Kidney glomerular epithelial cell (primary cell): ENCODE measurements around the gene HIVEP3.

Experiments used
- DNase-seq: peaks from one replicate; lab custom pipeline; 2025; lab: John Stamatoyannopoulos, UW

HIVEP3 gene

DNA sequence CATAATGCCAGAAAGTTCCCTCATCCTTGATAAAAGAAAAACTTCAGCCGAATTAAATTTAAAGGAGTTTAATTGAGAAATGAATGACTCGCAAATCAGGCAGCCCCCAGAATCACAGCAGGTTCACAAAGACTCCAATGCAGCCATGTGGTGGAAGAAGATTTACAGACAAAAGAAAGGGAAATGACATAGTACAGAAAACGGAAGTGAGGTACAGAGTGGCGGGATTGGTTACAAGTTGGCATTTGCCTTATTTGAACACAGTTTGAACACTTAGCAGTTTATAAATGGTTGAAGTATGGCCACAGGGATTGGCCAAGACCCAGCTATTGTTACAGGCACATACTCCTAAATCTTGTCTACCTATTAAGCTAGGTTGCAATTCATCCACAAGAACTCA lies 46.6 kb downstream of the HIVEP3 start:
- DNase-seq: no peak

DNA sequence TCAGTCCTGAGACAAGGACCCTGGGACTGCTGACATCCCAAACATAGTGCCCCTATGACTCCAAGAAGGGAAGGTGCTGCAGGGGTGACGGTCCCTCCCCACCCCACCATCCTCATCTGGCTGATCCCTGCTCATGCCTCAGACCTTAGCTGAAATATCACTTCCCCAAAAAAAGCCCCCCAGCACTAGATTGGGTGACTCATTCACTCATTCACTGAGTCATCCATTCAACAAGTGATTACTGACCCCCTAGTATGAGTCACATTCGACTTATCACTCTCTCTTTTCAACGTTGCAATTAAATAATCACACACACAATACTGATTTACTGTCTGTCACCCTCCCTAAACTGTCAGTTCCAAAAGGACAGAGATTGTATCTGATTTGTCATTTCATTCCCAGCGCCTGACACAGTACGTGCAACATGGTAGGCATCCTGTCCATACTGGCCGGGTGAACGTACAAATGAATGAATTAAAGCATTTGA lies 48.6 kb downstream of the HIVEP3 start:
- peak; percentile 43 for DNase-seq

DNA sequence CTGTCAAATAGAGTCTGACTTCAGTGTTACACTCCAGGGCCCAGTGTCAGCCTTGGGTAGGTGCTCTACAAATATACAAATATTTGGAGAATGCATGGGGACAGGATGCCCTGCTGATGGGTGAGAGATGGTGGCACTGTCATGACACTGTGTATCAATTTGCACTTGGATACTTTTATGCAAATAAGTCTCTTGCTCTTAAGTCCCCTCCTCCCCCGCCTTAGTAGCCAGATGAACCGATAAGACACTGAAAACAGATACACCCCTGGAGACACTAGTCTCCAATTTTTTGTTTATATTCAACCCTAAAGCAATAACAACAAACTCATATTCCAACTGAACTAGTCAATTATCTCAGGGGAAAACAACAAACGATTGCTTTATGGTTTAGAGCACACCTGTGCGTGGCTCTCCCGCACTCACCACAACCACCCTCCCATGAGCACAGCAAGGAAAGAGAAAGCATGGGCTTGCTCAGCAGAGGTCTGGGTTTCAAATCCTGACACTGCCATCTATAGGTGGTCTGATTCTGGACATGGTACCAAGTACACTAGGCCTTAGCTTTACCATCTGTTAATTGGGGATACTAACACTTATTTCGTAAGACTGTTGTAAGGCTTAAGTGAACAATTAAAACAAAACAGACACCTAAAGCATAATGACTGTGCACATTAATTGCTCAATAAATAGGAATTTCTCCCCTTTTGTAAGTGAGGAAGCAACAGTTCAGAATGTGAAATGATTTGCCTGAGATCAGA lies 50.3 kb downstream of the HIVEP3 start:
- no peak for DNase-seq

DNA sequence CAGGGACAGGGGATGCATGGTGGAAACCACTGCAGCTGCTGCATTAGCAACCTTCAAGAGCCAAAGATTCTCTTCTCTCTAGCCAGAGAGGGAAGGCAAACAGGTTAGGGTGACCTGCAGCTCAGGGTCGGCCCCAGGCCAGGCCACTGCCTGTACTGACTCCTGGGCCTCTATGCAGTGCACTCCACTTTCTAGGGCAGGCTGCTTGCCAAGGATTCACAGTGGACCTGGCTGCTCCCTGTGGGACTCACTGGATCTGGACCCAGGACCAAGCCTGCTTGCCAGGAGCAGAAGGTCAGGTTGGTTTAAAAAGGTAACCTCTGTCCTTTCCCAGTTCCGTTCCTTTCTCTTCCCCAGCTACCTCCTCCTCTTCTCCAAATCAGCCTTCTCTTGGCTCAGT lies 52.4 kb downstream of the HIVEP3 start:
- DNase-seq: no peak

DNA sequence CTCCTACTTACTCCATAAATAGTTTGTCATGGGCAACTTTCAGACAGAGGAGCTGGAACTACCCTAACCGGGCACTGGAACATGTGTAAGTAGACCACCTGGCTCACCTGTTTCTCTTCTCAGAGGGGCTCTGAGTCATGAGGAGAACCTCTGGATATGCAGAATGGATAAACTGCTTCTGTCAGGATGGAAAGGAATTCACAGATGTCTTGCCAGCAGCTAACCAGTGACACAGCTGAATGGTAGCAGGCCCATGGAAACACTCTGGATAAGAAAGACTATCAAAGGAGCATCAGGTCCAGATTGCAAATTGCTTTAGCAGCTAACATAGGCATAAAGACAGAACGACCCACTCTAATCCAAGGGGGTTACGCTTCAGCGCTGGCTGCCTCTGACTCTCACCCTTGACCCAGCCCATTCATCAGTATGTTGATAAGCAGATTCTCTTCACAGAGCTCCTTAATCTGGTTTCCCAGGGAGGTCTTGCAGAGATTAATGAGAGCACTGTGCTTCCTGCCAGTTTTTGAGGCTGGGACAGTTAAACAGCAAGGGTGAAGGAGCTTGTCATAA lies 54.2 kb downstream of the HIVEP3 start:
- DNase-seq: peak; percentile 4

DNA sequence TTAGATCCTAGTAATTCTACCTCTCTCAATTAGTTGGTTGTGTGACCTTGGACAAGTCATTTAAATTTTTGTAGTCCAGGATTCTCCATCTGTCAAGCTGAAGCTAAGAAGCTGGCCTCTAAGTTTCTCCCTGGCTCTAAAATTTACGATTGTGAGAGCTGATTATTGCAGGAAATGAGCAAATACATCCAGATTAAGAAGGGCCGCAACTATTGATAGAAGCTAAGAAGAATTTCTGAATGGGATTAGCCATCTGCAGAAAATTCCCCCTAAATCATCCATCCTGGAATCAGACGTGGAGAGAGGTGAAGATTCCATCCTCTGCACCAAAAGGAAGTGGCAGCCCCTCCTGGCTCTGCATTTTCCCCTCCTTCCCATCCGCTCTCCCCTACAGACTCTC lies 55.0 kb downstream of the HIVEP3 start:
- DNase-seq: no peak

DNA sequence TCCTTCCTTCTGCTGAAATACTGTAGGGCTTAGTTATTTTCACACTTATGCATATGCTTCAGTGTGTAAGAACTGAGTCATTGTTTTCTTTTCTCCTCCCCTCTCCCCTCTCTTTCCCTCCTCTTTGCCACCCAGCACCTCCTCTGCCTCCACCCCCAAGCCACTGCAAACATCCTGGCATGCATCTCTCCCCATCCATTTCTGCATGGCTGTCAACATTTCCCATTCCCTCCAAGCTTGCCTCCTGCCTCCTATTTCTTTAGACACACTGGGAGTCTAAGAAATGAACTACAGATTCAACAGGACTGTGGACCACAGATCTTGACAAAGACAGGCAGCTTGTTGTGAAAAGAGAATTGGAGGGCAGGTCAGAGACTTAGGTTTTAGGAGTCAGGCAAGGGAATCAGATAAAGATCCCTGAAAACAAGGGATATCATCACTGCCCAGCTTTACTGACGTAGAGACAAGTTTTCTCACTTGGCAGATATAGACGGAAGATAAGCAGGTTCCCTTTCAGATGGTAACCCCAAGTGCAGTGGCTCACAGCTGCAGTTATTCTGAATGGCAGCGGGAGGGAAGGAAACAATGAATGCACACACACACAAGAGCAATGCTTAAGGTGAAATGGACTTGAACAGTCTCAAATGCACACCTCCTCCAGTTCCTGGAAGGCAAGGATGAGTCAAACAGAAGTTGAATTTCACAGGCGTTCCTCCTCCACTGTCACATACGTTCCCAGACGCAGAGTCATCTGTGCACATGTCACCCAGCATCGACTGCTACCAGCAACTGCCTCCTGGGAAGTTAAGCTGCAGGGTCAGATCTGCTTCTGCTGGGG lies 56.1 kb downstream of the HIVEP3 start:
- peak; percentile 92 for DNase-seq

DNA sequence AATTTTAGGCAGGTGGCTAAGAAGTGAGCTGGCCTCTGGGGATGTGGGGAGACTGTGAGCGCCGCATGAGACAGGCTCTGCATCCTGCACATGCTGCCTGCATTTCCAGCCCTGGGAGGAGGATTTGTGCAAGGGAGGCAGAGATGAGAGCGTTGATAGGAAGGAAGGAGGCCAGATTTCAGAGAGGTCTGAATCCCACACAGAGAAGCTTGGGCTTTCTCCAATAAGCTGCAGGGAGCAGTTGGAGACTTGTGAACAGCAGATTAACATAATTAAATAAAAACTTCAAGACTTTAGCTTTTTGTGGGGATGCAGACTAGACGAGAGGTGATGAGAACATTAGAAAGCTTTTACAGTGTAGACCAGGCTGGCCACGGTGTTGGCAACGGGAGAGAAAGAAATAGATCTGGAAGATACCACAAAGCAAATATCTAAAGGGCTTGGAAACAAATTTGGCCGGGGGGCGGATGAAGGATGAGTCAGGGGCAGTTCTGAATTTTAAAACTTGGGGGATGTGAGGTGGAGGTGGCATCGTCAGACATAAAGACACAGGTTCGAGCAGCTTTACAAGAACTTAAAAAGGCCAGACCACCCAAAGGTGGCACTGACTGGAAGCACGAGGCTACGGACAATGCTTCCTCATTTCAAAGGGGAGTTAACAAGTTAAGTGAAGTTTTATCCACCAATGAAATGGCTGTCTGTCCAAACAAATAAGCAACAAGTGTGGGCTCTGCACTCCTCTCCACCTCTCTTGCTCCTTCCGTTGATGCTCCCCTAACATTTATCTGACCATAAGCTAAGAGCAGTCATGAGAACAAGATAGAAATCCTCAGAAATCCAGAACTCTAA lies 57.0 kb downstream of the HIVEP3 start:
- no peak for DNase-seq

DNA sequence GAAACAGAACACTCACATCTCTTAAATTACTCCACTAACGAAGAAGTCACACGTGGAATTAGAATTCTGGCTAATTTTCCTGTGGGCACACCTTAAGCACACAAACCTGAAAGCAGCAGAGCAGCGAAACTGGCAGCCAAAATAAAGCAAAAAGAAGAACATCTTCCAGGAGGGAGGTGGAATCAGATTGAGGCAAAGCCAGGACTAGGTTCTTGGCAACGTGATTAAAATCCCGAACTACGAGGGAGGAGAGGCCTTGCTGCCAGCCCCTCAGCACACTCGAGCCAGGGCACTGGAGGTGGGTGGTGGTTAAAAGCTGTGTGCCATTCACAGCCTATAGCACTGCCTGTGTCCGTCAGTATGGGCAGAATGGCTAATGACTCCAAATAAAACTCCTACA lies 58.0 kb downstream of the HIVEP3 start:
- DNase-seq: no peak

DNA sequence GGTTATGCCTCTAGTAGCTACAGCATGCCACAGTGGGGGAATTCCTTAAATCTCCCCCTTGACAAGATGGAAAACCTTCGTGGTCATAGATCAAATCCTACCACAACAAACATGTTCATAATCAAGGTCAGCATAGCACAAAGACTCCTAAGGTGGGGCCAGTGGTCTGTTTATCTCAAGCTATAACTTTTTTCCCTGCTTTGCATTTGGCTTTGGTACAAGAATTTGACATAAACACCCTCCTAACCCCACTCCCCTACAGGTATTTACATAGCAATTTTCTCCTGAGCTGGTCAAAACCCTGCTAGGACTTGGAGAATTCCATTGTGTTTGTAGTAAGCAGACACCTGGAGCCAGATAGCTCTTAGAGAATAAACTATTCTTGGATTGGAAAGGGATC lies 58.5 kb downstream of the HIVEP3 start:
- DNase-seq: no peak

DNA sequence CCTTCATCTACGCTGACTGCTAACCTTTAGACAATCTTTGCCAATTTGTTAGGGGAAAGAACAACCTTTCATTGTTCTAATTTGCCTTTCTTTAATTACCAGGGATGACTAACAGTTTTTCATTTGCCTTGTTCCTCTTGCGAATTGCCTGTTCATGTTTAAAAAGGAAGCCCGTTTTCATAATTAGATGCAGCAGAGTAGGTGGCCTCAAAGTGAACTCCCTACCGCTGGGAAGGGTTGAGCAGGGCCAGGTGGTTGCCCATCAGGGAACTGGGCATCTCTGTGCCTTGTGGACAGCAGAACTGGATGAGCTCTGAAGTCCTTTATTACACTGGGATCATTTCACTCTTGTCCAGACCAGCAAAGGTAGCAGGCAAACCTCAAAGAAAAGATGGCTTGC lies 59.0 kb downstream of the HIVEP3 start:
- DNase-seq: no peak

DNA sequence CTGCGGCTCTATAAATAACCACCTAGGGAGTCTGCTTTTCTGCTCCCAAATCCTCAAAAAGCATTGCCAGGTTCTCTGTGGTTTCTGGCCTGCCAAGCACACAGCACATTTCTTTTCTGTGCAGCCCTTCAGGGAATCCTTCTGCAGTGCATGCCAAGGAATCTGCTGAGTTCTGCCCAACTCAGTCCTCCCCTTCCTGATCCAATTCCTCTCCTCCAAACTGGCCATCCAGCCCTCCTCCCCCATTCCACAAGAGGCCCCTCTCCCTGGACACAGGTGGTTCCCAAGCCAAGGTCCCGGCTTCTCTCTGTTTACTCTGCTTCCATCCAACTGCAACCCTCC lies 61.8 kb downstream of the HIVEP3 start:
- no peak for DNase-seq

DNA sequence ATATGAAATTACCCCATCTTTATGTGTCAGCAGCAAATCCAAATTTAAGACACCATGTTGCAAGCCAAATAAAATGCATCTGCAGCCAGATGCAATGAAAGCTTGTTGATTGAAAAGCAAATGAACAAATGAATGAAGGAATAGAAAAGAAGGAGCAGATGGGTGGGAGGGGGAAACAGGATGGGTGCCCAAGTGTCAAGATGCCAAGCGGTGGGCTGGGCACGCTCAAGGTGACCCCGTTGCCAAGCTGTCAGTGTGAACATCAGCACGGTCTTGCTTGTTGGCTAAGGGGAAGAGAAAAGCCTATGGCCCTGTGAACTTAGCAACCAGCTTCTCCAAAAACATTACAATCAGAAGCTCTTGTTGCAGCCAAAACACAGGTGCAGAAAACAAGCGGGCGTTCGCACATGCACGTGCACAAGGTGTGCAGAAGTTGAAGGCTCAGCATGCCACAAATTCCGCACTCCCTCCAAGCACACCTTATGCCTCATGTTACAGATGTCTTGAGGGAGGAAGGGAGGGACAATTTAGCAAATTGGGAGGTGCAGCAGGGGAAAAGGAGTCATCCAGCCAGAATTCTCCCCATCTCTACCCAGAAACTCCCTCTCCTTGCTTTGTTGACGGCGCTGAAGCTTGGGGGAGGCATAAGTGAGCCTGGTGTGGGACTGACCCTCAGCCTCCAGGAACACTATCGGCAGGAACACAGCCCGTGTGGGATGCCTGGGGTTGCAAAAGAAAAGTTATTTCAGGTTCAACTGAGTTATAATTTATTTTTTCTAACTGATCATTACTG lies 62.4 kb downstream of the HIVEP3 start:
- no peak for DNase-seq

DNA sequence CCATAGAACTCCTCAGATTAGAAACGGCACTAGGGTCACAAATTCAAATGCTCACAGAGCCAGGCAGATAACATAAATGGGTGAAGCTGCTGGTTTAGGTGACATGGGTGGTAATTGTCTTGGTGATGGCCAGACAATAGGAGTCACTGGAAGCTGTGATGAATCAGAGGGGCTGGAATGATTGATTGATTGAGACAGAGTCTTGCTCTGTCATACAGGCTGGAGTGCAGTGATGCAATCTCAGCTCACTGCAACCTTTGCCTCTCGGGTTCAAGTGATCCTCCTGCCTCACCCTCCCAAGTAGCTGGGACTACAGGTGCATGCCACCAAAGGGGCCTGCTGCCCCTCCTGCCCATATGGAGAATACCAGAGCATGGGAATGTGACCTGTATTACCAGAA lies 63.0 kb downstream of the HIVEP3 start:
- peak; percentile 11 for DNase-seq

DNA sequence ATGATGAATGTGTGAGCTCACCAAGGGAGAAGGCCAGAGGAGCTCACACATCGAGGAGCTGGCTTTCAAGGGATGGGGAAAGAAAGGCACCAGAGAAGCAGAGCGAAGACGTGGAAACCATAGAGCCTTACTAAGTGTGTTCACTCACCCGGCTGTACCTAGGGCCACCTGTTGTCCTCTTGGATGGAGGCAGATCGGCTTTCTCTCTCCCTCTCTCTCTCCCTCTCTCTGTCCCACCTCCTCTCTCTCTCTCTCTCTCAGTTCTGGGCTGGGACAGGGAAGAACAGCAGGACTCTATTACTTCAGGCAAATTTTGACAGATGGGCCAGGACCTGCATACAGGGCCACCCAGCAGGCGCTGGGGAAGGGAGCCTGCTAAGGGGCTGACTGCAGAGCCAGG lies 64.8 kb downstream of the HIVEP3 start:
- DNase-seq: no peak

DNA sequence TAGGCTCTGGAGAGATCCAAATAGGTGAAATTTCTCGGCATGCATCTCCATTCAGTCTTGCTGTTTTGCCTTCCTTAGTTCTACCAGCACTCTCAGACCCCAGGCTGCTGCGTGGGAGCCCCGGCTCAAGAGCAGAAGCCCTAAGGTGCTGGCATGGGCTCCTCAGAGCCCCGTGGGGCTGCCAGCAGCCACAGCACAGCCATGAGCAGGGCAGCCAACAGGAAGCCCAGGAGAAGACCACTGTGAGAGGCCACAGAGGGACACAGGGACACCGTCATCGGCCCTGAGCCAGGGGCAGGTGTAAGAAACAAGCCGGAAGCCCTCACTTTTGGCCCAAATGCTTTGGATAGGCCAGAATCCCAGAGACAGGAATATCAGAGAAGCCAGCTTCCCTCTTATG lies 66.6 kb downstream of the HIVEP3 start:
- no peak for DNase-seq

DNA sequence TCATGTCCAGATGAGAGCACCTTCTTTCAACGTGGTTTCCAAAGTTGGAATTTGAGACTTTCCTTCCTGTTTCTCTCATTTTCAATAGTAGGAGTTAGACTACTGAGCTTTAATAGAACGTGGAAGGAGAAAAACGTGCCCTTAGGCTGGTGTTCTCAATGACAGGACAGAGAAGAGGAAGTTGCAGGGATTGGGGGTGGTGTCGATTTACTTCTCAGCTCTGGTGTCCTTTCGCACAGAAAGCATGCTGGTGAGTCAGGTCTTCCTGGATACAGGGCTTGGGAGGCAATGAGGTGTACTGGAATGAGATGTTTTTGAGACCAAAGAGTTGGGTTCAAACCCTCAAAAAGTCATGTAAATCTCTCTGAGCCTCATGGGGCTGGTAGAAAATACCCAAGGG lies 67.1 kb downstream of the HIVEP3 start:
- DNase-seq: peak; percentile 18

DNA sequence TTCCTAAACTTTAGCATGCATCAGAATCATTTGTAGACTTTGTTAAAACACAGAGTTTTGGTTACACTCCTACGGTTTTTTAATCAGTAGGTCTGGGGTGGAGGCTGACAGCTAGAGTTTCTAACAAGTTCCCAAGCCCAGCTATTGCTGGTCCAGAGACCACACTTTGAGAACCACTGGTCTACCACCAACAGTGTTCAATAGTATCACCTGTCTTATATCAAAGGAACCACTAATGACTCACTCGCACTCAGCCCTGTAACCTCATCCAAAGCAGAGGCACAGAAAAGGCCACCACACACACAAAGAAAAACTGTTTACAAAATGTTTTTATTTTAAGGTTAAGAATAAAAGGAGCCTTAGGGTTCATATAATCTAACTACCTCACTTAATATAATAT lies 68.7 kb downstream of the HIVEP3 start:
- no peak for DNase-seq

DNA sequence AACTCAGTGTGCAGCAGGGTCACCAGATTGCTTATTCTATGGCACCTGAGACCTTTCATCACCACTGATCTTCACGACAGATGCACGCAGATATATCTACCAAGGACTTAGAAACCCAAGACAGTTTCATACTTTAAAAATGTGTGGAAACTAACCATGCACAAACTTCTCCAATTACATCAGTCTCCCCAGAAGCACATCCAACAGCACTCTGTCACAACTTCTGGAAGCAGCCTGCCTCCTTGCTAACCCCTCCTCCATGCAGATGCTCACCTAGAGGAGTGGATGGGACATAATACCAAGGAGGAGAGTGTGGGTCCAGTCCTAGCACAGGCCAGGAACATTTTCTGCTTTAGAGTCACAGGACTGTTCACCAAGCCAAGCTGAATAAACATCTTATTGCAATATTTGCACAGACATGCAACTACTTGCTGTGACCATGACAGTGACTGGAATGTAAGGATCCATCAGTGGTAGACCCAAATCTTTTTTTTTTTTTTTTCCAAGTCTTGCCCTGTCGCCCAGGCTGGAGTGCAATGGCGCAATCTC lies 69.4 kb downstream of the HIVEP3 start:
- no peak for DNase-seq

DNA sequence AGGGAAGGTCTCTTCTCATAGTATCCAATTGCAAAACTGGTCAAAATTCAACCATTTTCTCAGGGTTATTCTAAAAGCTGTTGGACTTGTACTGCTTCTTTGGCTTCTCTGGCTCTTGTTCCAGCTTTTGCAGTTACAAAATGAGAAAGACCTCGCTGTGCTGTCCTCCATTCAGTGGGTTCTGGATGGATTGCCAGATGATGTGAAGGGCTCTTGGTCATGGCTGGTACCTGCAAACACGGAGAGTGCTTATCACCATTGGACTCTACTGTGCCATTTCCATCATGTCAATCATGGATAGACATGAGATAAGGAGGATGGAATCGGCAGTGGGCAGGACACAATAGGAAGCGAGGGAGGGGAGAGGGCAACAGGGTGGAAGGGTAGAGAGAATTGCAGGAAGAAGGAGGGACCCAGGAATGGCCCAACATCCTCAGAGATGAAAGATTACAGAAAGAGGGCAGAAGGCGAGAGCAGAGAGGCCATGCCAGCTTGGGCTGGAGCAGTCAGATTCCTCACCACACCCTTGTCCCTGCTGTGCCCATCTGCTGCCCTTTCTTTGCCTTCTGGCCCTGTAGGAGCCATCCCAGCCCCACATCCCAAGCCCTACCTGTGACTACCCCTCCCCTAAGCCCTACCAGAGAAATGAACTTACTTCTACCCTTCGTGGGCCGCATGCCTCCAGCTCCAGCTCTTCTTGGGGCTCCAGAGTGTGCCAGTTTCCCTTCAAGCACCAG lies 70.3 kb downstream of the HIVEP3 start:
- DNase-seq: no peak
